Measurements from ENCODE around the gene KCNIP4.

DNA sequence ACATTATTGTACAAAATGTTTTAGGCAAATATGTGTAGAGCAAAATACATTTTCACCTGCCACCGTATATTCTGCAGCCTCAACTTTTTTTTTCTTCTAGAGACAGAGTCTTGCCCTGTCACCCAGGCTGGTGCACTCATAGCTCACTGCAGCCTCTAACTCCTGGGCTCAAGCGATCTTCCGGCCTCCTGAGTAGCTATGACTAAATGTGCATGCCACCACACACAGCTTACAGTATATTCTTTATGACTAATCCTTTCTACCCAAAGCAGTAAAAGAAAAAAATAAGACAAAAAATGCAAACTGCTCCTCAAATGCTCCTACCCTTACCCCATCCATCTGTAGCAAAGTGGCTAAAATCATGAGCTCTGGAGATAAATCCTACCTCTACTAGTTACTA, 426.3 kb downstream of the KCNIP4 start:
- TF ChIP-seq, protein P1, sequence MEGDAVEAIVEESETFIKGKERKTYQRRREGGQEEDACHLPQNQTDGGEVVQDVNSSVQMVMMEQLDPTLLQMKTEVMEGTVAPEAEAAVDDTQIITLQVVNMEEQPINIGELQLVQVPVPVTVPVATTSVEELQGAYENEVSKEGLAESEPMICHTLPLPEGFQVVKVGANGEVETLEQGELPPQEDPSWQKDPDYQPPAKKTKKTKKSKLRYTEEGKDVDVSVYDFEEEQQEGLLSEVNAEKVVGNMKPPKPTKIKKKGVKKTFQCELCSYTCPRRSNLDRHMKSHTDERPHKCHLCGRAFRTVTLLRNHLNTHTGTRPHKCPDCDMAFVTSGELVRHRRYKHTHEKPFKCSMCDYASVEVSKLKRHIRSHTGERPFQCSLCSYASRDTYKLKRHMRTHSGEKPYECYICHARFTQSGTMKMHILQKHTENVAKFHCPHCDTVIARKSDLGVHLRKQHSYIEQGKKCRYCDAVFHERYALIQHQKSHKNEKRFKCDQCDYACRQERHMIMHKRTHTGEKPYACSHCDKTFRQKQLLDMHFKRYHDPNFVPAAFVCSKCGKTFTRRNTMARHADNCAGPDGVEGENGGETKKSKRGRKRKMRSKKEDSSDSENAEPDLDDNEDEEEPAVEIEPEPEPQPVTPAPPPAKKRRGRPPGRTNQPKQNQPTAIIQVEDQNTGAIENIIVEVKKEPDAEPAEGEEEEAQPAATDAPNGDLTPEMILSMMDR (IDR thresholded peaks at IDR 0.05): no peak
- no peak for TF ChIP-seq POLR2A (IDR thresholded peaks at IDR 0.05)

All from heart left ventricle (tissue), 13 donors.